Loucy (cell line): ENCODE data around the gene MCF2L.

ENCODE experiments used
- EZH2phosphoT487 ChIP-seq: fragments of 200-600 bp; IDR thresholded peaks from 2 replicates; pipeline ENCODE4 v1.6.1; 2018; ENCODE audit warnings: antibody characterized with exemption, mild to moderate bottlenecking, moderate library complexity, borderline replicate concordance
- TF ChIP-seq, protein P1 (sequence below): fragments of 200-600 bp; sonication (generic); conservative IDR thresholded peaks from 2 replicates; pipeline ENCODE4 v1.5.1; 2014; ENCODE audit warnings: mild to moderate bottlenecking, antibody characterized with exemption, low read length

DNA sequence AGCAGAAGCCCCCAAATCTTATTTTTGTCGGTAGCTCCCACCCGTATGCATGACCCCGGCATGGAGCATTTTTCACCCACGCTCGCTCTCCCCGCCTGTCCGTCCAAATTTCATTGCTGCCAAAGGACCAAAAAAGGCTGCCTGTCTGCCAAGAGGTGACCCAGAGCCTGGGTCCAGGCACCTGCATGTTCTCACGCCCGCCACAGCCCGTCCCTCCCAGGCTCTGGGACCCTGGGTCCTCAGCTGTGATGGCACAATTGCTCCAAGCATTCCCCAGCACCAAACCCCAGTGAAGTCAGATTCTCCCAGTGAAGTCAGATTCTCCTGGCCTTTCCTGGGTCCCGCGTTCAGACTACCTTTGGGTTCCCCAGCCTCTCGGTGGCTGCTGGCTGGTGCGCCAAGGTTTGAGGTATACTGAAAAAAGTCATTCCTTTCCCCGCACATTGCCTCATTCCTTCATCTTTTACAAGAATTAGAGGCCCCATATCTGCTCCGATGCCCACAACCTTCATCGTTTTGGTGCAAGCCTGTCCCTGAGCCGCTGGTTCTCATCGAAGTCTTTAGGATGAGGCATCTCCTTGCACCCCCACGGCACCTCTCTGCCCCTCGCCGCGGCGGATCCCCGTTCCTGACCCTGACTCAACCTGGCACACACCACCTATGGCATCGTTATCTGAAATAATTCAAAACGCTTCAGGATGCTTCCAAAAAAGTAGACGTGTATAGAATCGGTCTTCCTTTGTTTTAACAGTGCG lies 77.3 kb downstream of the MCF2L start:
- no peak for TF ChIP-seq EZH2phosphoT487
- TF ChIP-seq, protein P1, sequence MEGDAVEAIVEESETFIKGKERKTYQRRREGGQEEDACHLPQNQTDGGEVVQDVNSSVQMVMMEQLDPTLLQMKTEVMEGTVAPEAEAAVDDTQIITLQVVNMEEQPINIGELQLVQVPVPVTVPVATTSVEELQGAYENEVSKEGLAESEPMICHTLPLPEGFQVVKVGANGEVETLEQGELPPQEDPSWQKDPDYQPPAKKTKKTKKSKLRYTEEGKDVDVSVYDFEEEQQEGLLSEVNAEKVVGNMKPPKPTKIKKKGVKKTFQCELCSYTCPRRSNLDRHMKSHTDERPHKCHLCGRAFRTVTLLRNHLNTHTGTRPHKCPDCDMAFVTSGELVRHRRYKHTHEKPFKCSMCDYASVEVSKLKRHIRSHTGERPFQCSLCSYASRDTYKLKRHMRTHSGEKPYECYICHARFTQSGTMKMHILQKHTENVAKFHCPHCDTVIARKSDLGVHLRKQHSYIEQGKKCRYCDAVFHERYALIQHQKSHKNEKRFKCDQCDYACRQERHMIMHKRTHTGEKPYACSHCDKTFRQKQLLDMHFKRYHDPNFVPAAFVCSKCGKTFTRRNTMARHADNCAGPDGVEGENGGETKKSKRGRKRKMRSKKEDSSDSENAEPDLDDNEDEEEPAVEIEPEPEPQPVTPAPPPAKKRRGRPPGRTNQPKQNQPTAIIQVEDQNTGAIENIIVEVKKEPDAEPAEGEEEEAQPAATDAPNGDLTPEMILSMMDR = no peak
